Brain microvascular endothelial cell (primary cell): ENCODE results near the gene OR6J1.

ENCODE experiments used
- DNase-seq: peaks from one replicate; pipeline ENCODE4 v3.0.0-alpha.2; 2020
- H3K27ac ChIP-seq: fragments of 250-450 bp; sonication (Bioruptor Pico); 2 replicates; pipeline ENCODE4 v1.5.1; 2020; ENCODE audit warnings: mild to moderate bottlenecking, moderate library complexity
- H3K27me3 ChIP-seq: fragments of 250-450 bp; sonication (Bioruptor Pico); replicated peaks from 2 replicates; pipeline ENCODE4 v1.5.1; 2020; ENCODE audit warnings: mild to moderate bottlenecking
- H3K36me3 ChIP-seq: fragments of 250-450 bp; sonication (Bioruptor Pico); replicated peaks from 2 replicates; pipeline ENCODE4 v1.5.1; 2020; ENCODE audit warnings: mild to moderate bottlenecking
- H3K4me3 ChIP-seq: 2 replicates; pipeline ENCODE4 v1.5.1; 2011; ENCODE audit warnings: low read depth, mild to moderate bottlenecking, control low read depth, low read length, moderate library complexity
- in situ Hi-C: cut with HindIII; loops from 2 replicates; pipeline ENCODE4 v1.10.0; 2017; ENCODE audit warnings: low sequenced_read_pairs, low pct_ligation_motif_present
- TF ChIP-seq, protein P1 (sequence below): IDR thresholded peaks from 2 replicates; pipeline ENCODE4 v1.5.1; 2011; ENCODE audit warnings: low read depth, mild to moderate bottlenecking, moderate library complexity, low read length, control low read depth, inconsistent platforms; ENCODE audit errors: missing control alignments

The OR6J1 gene

DNA sequence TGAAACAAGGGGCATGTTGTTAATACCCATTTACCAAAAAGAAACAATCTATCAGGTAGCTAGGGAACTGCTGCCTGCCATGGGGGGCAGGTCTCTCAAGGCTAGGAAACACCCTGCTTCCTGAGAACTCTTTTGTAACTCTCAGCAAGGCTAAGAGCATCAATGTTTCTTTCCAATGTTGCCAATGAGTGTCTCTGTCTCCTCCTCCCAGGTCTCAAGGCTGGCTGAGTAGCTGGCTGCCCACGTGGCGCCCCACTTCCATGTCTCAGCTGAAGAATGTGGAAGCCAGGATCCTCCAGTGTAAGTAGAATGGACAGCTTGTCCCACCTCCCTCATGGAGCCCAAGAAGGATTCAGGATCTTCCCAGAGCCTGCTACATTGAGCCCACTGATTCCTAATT, 42.7 kb downstream of the OR6J1 start:
- Histone ChIP-seq H3K4me3 (no peak overlapping the region), H3K36me3 (peaks cover 26% of the 10 kb centered on the region), H3K27me3 (no peaks in the 10 kb centered on the region), H3K27ac (no peak overlapping the region)
- no peak for DNase-seq
- in situ Hi-C loops = no loop called here
- TF ChIP-seq, protein P1, sequence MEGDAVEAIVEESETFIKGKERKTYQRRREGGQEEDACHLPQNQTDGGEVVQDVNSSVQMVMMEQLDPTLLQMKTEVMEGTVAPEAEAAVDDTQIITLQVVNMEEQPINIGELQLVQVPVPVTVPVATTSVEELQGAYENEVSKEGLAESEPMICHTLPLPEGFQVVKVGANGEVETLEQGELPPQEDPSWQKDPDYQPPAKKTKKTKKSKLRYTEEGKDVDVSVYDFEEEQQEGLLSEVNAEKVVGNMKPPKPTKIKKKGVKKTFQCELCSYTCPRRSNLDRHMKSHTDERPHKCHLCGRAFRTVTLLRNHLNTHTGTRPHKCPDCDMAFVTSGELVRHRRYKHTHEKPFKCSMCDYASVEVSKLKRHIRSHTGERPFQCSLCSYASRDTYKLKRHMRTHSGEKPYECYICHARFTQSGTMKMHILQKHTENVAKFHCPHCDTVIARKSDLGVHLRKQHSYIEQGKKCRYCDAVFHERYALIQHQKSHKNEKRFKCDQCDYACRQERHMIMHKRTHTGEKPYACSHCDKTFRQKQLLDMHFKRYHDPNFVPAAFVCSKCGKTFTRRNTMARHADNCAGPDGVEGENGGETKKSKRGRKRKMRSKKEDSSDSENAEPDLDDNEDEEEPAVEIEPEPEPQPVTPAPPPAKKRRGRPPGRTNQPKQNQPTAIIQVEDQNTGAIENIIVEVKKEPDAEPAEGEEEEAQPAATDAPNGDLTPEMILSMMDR = no peak

DNA sequence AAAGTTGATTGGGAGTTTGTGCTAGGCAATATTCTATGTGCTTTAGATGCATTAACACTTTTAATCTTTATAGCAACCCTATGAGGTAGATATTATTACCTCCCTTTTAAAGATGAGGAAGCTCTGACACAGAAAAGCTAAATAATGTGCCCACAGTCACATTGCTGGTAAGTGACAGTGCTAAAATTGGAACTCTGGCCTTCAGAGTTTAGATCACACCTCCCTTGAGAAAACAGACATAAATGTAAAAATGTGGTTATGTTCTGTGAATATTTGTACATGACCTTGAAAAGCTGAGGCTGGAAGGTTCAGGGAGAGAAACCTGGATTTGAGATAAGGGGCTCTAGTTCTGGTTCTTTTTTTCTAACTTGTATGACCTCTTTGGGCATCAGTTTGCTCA, 44.1 kb downstream of the OR6J1 start:
- DNase-seq = no peak
- TF ChIP-seq, protein P1 = no peak
- Histone ChIP-seq H3K27me3 (no peaks in the 10 kb centered on the region), H3K27ac (no peak overlapping the region), H3K4me3 (no peak overlapping the region), H3K36me3 (peaks cover 26% of the 10 kb centered on the region)
- in situ Hi-C loops = no loop called here

DNA sequence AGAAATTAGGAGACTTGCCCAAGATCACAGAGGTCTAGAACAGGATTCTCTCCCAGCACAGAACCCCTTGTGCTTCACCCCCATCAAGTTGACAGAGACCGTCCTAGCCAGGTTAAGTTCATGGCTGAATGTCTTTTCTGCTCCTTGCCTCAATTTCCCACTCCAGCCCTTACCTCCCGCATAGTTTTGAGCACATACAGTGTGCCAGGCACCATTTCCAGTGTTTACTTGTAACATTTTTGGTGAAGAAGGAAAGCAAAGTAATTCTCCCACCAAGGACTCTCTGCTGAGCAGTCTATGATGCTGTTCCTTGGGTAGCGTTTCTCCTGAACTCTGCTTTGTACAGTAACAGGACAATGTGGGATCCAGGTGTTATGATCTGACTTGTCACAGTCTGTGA, 44.8 kb downstream of the OR6J1 start:
- no peak for DNase-seq
- Histone ChIP-seq H3K36me3 (peaks cover 19% of the 10 kb centered on the region), H3K4me3 (peak overlapping the region; percentile 89), H3K27me3 (no peaks in the 10 kb centered on the region), H3K27ac (peak overlapping the region; percentile 82)
- in situ Hi-C loops = no loop called here
- TF ChIP-seq, protein P1 = no peak

DNA sequence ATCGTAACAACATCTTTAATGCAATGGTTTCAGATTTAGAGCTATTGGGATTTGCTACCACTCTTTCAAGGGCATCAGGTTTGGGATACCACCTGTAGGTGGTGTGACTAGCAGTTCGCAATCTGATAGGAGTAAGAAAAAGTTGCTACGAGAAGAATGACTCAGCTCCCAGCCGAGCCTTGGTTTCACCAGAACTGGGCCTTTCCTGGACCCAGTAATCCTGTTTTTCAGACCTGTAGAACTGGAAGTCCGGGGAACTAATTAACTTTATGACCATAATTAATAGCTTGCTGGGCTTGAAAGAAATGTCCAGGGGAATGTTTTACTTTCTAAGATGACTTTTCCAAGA, 45.3 kb downstream of the OR6J1 start:
- in situ Hi-C loops = no loop called here
- TF ChIP-seq, protein P1 = peak; percentile 53

DNA sequence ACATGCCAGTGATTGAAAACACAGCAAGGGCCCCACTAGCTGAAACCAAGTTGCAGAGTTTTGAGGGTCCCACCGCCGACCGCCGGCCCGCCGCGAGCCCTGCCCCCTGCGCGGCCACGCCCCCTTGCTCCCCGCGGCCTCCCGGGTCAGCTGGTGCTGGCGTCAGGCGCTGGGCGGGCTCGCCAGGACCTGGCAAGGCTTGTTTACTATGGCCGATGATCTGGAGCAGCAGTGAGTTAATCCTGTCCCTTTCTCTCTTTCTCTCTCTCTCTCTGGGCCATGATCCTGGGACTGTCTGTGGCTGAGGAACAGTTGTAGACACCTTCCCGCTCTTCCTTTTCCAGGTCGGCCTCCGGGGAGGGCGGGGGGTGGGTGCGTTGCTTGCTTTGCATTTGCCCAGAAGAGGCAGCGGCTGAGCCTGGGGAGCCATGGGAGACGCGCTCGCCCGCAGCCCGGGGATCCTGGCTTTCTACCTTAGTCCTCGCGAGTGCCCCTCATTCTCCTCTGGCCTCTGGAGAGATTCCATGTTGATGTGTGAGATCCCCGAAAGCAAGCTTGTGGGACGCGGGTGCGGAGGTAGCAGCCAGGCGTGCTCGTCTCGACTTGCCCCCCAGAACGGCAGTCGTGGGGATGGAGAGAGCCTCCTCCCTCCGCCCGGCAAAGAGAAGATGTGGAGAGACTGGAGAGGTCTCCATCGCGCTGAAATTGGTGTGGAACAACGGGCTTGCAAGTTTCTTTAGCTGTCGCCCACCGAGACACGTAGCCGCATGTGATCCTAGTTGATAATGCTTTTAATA, 45.9 kb downstream of the OR6J1 start, which contains the start of gene ABHD4:
ABHD4 (plus strand) TSS at position 202 of the 797 bp plus-strand sequence; CDS start at position 209, 7 bp downstream.
- TF ChIP-seq, protein P1 = no peak
- peak; percentile 50 for DNase-seq
- peak within 1 kb of the TSS; percentile 89 for H3K4me3 ChIP-seq
- peaks cover 12% of the 10 kb centered on the region for H3K36me3 ChIP-seq
- in situ Hi-C loops = no loop called here
- H3K27me3 ChIP-seq = no peaks in the 10 kb centered on the region
- peak within 1 kb of the TSS; percentile 82 for H3K27ac ChIP-seq

More for the DNA sequence above, 45.3 kb downstream of the OR6J1 start:
- DNase-seq = peak; percentile 53
- Histone ChIP-seq H3K27me3 (no peaks in the 10 kb centered on the region), H3K27ac (peak overlapping the region; percentile 82), H3K4me3 (peak overlapping the region; percentile 89), H3K36me3 (peaks cover 18% of the 10 kb centered on the region)

DNA sequence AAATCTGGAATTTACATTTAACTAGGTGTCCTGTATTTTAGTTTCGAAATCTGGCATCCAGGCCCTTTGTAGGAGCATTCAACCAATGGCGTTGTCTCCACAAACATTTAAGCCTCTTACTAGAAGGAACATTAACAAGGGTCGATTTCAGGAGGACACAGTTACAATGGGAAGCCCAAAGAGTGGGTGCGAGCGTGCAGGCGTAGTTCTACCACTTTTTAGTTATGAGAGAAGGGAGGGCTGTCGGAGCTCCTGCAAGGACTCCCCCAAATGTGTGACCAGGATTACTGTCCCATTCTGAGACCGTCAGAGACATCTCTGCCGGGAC, 46.4 kb downstream of the OR6J1 start:
- Histone ChIP-seq H3K4me3 (peak overlapping the region; percentile 89), H3K27ac (peak overlapping the region; percentile 82), H3K27me3 (no peaks in the 10 kb centered on the region), H3K36me3 (peaks cover 9% of the 10 kb centered on the region)
- in situ Hi-C loops = no loop called here
- DNase-seq = no peak
- TF ChIP-seq, protein P1 = no peak
